Fibroblast of lung (primary cell): ENCODE measurements around the gene SUGP2.

ENCODE experiments used
- EZH2 ChIP-seq: IDR thresholded peaks from 2 replicates; pipeline ENCODE4 v1.5.1; 2012; ENCODE audit warnings: low read length, control low read depth, mild to moderate bottlenecking; ENCODE audit errors: missing control alignments
- TF ChIP-seq, protein P1 (sequence below), 2 donors: IDR thresholded peaks in 1 of 2; conservative IDR thresholded peaks in 1 of 2; 1 replicate in 1 of 2; 2 replicates in 1 of 2; pipeline ENCODE4 v1.5.1; 2011 to 2012; ENCODE audit warnings: low read length in 2 of 2, control low read depth in 1 of 2, inconsistent platforms in 1 of 2, low read depth in 1 of 2, mild to moderate bottlenecking in 1 of 2

GRCh38 chr19:19032420-19033175 is 719 bp downstream of the SUGP2 start:
- TF ChIP-seq, protein P1, sequence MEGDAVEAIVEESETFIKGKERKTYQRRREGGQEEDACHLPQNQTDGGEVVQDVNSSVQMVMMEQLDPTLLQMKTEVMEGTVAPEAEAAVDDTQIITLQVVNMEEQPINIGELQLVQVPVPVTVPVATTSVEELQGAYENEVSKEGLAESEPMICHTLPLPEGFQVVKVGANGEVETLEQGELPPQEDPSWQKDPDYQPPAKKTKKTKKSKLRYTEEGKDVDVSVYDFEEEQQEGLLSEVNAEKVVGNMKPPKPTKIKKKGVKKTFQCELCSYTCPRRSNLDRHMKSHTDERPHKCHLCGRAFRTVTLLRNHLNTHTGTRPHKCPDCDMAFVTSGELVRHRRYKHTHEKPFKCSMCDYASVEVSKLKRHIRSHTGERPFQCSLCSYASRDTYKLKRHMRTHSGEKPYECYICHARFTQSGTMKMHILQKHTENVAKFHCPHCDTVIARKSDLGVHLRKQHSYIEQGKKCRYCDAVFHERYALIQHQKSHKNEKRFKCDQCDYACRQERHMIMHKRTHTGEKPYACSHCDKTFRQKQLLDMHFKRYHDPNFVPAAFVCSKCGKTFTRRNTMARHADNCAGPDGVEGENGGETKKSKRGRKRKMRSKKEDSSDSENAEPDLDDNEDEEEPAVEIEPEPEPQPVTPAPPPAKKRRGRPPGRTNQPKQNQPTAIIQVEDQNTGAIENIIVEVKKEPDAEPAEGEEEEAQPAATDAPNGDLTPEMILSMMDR (conservative IDR thresholded peaks at IDR 0.05 in 1 of 2, IDR thresholded peaks at IDR 0.05 in 1 of 2; ENCODE audit: low read depth in 1 of 2, low read length in 2 of 2): no peak
- no peak for TF ChIP-seq EZH2
